HepG2 (cell line): ENCODE data around the gene DENND2A. TPM values are rescaled to one million over a fixed set of nuclear protein-coding genes. Genes with fewer than 3 reads are reported as not detected.
"Not testable (repeated sequence)": the region's sequence is repeated elsewhere in the genome, so short reads cannot be mapped to it uniquely, and the experiment has no call there.

Source experiments
- ATAC-seq: fragments of 200-7000 bp; cut with Tn5 transposase; 3 replicates; pipeline ENCODE4 v1.9.1; 2020; ENCODE audit warnings: mild to moderate bottlenecking, moderate library complexity
- BruUV-seq: library from RNA; stranded (reverse); fragments of 400-500 nt; replicated peaks from 2 replicates; lab custom pipeline; 2021; lab: Mats Ljungman, UMichigan
- CTCF ChIA-PET: fragments of 300-600 bp; formaldehyde crosslinking; extraction: SDS; loops from one replicate; lab custom pipeline; 2021; ENCODE audit warnings: low total read pairs, inconsistent platforms, low intra/inter-chr PET ratio; lab: Yijun Ruan, JAX
- POLR2A ChIA-PET: fragments of 350-600 bp; sonication (Branson Sonifier 250); formaldehyde crosslinking; loops from one replicate; lab custom pipeline; 2020; ENCODE audit warnings: antibody characterized with exemption, inconsistent platforms; lab: Yijun Ruan, JAX
- DNase-seq: peaks from one replicate; pipeline ENCODE4 v3.0.0-alpha.2; 2015; ENCODE audit warnings: low spot score
- FAIRE-seq: peaks from 3 replicates; lab custom pipeline; 2011; peaks lifted over from hg19 to GRCh38; lab: Jason Lieb, UNC
- H2AFZ ChIP-seq: one replicate; pipeline ENCODE4 v1.6.1; 2011; ENCODE audit warnings: low read length, inconsistent platforms
- H3K27ac ChIP-seq: fragments of 300-600 bp; 3 replicates; pipeline ENCODE4 v1.8.0; 2011; ENCODE audit warnings: mixed run types, mild to moderate bottlenecking, mixed read lengths, low read length, inconsistent platforms; ENCODE audit not compliant: insufficient read depth; ENCODE audit errors: extremely low read length
- H3K27me3 ChIP-seq, 2 experiments: fragments of 200-600 bp in 1 of 2; 2 replicates in 1 of 2; 3 replicates in 1 of 2; pipeline versions ENCODE4 v1.6.0 to v1.8.0; 2011; ENCODE audit warnings: low read length in 2 of 2, mild to moderate bottlenecking in 2 of 2, moderate library complexity in 2 of 2, inconsistent platforms in 1 of 2; ENCODE audit not compliant: insufficient read depth in 2 of 2, control insufficient read depth in 1 of 2
- H3K36me3 ChIP-seq, 2 experiments: fragments of 200-600 bp in 1 of 2; replicated peaks in 1 of 2; 2 replicates in 1 of 2; 3 replicates in 1 of 2; pipeline versions ENCODE4 v1.5.1 to v1.8.0; 2011; ENCODE audit warnings: low read length in 2 of 2, inconsistent platforms in 1 of 2; ENCODE audit not compliant: insufficient read depth in 2 of 2, control insufficient read depth in 1 of 2
- H3K4me1 ChIP-seq: 2 replicates; pipeline ENCODE4 v1.5.1; 2012; ENCODE audit warnings: low read length, inconsistent platforms; ENCODE audit not compliant: insufficient read depth
- H3K4me2 ChIP-seq: 2 replicates; pipeline ENCODE4 v1.6.0; 2011; ENCODE audit warnings: low read depth, low read length, inconsistent platforms
- H3K4me3 ChIP-seq, 3 experiments: fragments of 200-600 bp in 1 of 3; sonication (generic), shearing (Covaris generic) in 1 of 3; replicated peaks in 1 of 3; 2 replicates each; pipeline ENCODE4 v1.5.1; 2011 to 2016; ENCODE audit warnings: low read length in 3 of 3, inconsistent platforms in 2 of 3, low read depth in 2 of 3, mild to moderate bottlenecking in 2 of 3, control low read depth in 1 of 3, mixed read lengths in 1 of 3; ENCODE audit not compliant: insufficient read depth in 1 of 3
- H3K79me2 ChIP-seq: one replicate; pipeline ENCODE4 v1.6.1; 2011; ENCODE audit warnings: low read length, inconsistent platforms; ENCODE audit not compliant: insufficient read depth
- H3K9ac ChIP-seq: 2 replicates; pipeline ENCODE4 v1.6.0; 2011; ENCODE audit warnings: mild to moderate bottlenecking, low read depth, low read length, inconsistent platforms; ENCODE audit not compliant: insufficient read depth
- H3K9me3 ChIP-seq: 2 replicates; pipeline ENCODE4 v1.5.1; 2012; ENCODE audit warnings: mild to moderate bottlenecking, low read length
- H4K20me1 ChIP-seq: 2 replicates; pipeline ENCODE4 v1.6.0; 2011; ENCODE audit warnings: inconsistent platforms, mild to moderate bottlenecking, low read length, moderate library complexity; ENCODE audit not compliant: insufficient read depth
- ATAD3A ChIP-seq: sonication (generic); formaldehyde crosslinking; IDR thresholded peaks from 2 replicates; pipeline ENCODE4 v1.4.0; 2020; ENCODE audit warnings: missing genetic modification reagents
- ATF7-NPFF ChIP-seq: sonication (generic); formaldehyde crosslinking; IDR thresholded peaks from 2 replicates; pipeline ENCODE4 v1.8.1; 2023; ENCODE audit warnings: mild to moderate bottlenecking, low read depth, missing genetic modification reagents, moderate library complexity
- NFYB ChIP-seq: sonication (generic); formaldehyde crosslinking; IDR thresholded peaks from 2 replicates; pipeline ENCODE4 v1.4.0; 2020; ENCODE audit warnings: missing genetic modification reagents
- PRMT3 ChIP-seq: sonication (generic); formaldehyde crosslinking; IDR thresholded peaks from 2 replicates; pipeline ENCODE4 v1.8.1; 2022; ENCODE audit warnings: low read depth, mild to moderate bottlenecking, moderate library complexity, missing genetic modification reagents, borderline replicate concordance
- RFXANK ChIP-seq: IDR thresholded peaks from 2 replicates; pipeline ENCODE4 v1.6.1; 2016
- SATB2 ChIP-seq: sonication (generic); formaldehyde crosslinking; IDR thresholded peaks from 2 replicates; pipeline ENCODE4 v1.5.0; 2020; ENCODE audit warnings: missing genetic modification reagents
- STAG1 ChIP-seq: sonication (generic); formaldehyde crosslinking; IDR thresholded peaks from 2 replicates; pipeline ENCODE4 v1.4.0; 2020; ENCODE audit warnings: missing genetic modification reagents
- TEAD3 ChIP-seq: optimal IDR thresholded peaks from 2 replicates; pipeline ENCODE3; 2016; ENCODE audit warnings: borderline replicate concordance
- ZBTB7B ChIP-seq: sonication (generic); formaldehyde crosslinking; IDR thresholded peaks from 2 replicates; pipeline ENCODE4 v1.4.0; 2020; ENCODE audit warnings: missing genetic modification reagents
- ZFP82 ChIP-seq: sonication (generic); formaldehyde crosslinking; IDR thresholded peaks from 2 replicates; pipeline ENCODE4 v1.5.1; 2020; ENCODE audit warnings: mild to moderate bottlenecking, missing genetic modification reagents, borderline replicate concordance
- ZNF329 ChIP-seq: sonication (generic); formaldehyde crosslinking; IDR thresholded peaks from 2 replicates; pipeline ENCODE4 v1.9.0; 2021; ENCODE audit warnings: low read depth, mild to moderate bottlenecking, missing genetic modification reagents
- ZNF451 ChIP-seq: sonication (generic); formaldehyde crosslinking; IDR thresholded peaks from 2 replicates; pipeline ENCODE4 v1.5.0; 2020; ENCODE audit warnings: mild to moderate bottlenecking, missing genetic modification reagents
- ZNF7 ChIP-seq: IDR thresholded peaks from 2 replicates; pipeline ENCODE4 v1.6.1; 2016; ENCODE audit warnings: missing biosample characterization, missing genetic modification reagents
- WGBS: methylation state at CpG from one replicate; pipeline ENCODE4 v1.1.6; 2017; ENCODE audit warnings: low lambda C conversion rate; 5-methylcytosine and 5-hydroxymethylcytosine counted together
- in situ Hi-C: cut with HindIII; loops from 2 replicates; pipeline ENCODE4 v1.10.0; 2017; ENCODE audit warnings: low pct_unique_long_range_greater_than_20kb; ENCODE audit not compliant: extremely low pct_ligation_motif_present
- intact Hi-C: fragments of 100-400 bp; cut with micrococcal nuclease; formaldehyde crosslinking; loops from one replicate; pipeline ENCODE4 v1.10.0; 2022; ENCODE audit not compliant: unreplicated experiment
- polyA plus RNA-seq, 8 experiments: library from polyadenylated mRNA; depleted of rRNA in 3 of 8; stranded (reverse) in 7 of 8; unstranded in 1 of 8; fragments of >200 nt; fragmentation: Illumina TruSeq in 4 of 8; extraction: Trizol in 4 of 8; gene quantifications; 2 replicates each; pipeline versions ENCODE4 v1.2.1 to v1.2.3, GENCODE V29; 2011 to 2016; ENCODE audit warnings: low read depth in 4 of 8, missing spikeins in 1 of 8, mixed read lengths in 1 of 8; ENCODE audit not compliant: insufficient read depth in 1 of 8
- total RNA-seq, 5 experiments: library from RNA; depleted of rRNA; stranded (reverse); fragments of >200 nt; fragmentation: Illumina TruSeq; extraction: Trizol; gene quantifications; 2 replicates each; pipeline ENCODE4 v1.2.3, GENCODE V29; 2016; ENCODE audit warnings: low read depth in 1 of 5

The DENND2A gene
- total and polyA plus RNA-seq, 2 of the 13 experiments (the other 11 are each of a cell fraction or from before 2014, with no cell fraction given): not detected

DNA sequence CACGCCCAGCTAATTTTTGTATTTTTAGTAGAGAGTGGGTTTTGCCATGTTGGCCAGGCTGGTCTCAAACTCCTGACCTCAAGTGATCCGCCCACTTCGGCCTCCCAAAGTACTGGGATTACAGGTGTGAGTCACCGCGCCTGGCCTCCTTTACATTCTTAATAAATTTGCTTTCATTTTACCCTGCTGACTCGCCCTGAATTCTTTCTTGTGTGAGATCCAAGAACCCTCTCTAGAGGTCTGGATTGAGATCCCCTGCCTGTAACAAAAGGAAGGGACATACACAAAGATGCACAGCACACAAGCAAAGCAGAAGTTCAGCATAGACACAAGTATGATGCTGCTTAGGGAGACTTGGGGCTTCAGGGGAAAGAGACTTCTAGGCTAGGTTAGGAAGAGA, 74.4 kb downstream of the DENND2A start:
- H3K4me1 ChIP-seq, H3K79me2 ChIP-seq, CTCF ChIA-PET, H3K27me3 ChIP-seq, BruUV-seq, in situ Hi-C loops, H4K20me1 ChIP-seq, intact Hi-C loops, H3K36me3 ChIP-seq, POLR2A ChIA-PET, H2AFZ ChIP-seq, H3K27ac ChIP-seq, H3K4me2 ChIP-seq, ATAC-seq, H3K9ac ChIP-seq, H3K9me3 ChIP-seq, H3K4me3 ChIP-seq, FAIRE-seq, DNase-seq: not testable (repeated sequence)
- 37% methylated on average over 6 of the region's 6 CpGs for WGBS

DNA sequence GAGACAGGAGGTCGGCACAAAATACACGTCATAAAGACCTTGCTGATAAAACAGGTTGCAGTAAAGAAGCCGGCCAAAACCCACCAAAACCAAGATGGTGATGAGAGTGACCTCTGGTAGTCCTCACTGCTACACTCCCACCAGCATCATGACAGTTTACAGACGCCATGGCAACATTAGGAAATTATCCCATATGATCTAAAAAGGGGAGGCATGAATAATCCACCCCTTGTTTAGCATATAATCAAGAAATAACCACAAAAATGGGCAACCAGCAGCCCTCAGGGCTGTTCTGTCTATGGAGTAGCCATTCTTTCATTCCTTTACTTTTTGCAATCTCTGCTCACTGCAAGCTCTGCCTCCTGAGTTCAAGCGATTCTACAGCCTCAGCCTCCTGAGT, 74.9 kb downstream of the DENND2A start:
- H3K27ac ChIP-seq: not testable (repeated sequence)

DNA sequence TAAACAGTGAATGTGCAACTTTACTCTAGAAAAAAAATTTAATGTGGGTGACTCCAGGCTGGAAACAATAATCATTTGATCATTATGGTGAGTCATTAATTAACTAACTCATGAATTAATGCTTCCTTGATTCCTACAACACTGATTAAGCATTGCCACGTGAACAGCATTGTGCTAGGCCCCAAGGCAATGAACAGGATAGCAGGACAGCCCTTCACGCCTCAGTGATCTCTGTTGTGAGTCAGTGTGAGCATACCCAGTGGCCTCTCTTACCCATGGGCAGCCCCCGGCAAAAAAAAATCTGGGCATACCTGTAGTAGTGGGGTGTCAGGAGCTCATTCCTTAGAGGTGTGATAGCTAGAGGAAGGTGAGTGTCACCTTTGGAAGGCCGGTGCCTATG, 76.0 kb downstream of the DENND2A start:
- ChIA-PET CTCF (no interaction called here), POLR2A (no interaction called here)
- H3K4me2 ChIP-seq: no peak overlapping the region
- in situ Hi-C loops: no loop called here
- BruUV-seq: no TSS peak
- ATAC-seq: no peak
- 21% methylated on average over 4 of the region's 4 CpGs for WGBS
- no peak overlapping the region for H3K27ac ChIP-seq
- H3K9me3 ChIP-seq: no peaks in the 10 kb centered on the region
- H4K20me1 ChIP-seq: no peaks in the 10 kb centered on the region
- no peaks in the 10 kb centered on the region; a peak in 1 of 5 replicates for H3K27me3 ChIP-seq
- no peak overlapping the region for H3K4me3 ChIP-seq
- H3K4me1 ChIP-seq: no peaks in the 10 kb centered on the region
- no peak overlapping the region for H3K9ac ChIP-seq
- no peak for FAIRE-seq
- no peak overlapping the region for H2AFZ ChIP-seq
- intact Hi-C loops: no loop called here
- no peaks in the 10 kb centered on the region for H3K36me3 ChIP-seq
- no peaks in the 10 kb centered on the region for H3K79me2 ChIP-seq
- DNase-seq: no peak
- TF ChIP-seq TEAD3 (CRISPR knock-in tag) (no peak), NFYB (CRISPR knock-in tag) (no peak), STAG1 (CRISPR knock-in tag) (no peak), ATF7-NPFF (CRISPR knock-in tag) (no peak), ZFP82 (CRISPR knock-in tag) (no peak), PRMT3 (no peak), ATAD3A (CRISPR knock-in tag) (no peak), RFXANK (CRISPR knock-in tag) (no peak), ZNF329 (CRISPR knock-in tag) (no peak), ZBTB7B (CRISPR knock-in tag) (no peak), ZNF451 (no peak), ZNF7 (CRISPR knock-in tag) (no peak), SATB2 (CRISPR knock-in tag) (no peak)

More for the DNA sequence above, 74.9 kb downstream of the DENND2A start:
- intact Hi-C loops, ATAC-seq, H3K79me2 ChIP-seq, H3K4me1 ChIP-seq, H3K9ac ChIP-seq, H3K9me3 ChIP-seq, CTCF ChIA-PET, H3K36me3 ChIP-seq, H3K4me3 ChIP-seq, in situ Hi-C loops, DNase-seq, H3K27me3 ChIP-seq, H2AFZ ChIP-seq, H4K20me1 ChIP-seq, FAIRE-seq, POLR2A ChIA-PET, BruUV-seq, H3K4me2 ChIP-seq: not testable (repeated sequence)
- WGBS: 59% methylated on average over 5 of the region's 5 CpGs
